IPS-15b (cell line): ENCODE data around the gene CDH15.
"Not testable (repeated sequence)": the region's sequence is repeated elsewhere in the genome, so short reads cannot be mapped to it uniquely, and the experiment has no call there.

ENCODE experiments used
- H3K27me3 ChIP-seq: one replicate; pipeline ENCODE4 v1.6.1; 2013; ENCODE audit warnings: low read length; ENCODE audit not compliant: control insufficient read depth, insufficient read depth
- H3K36me3 ChIP-seq: one replicate; pipeline ENCODE4 v1.6.1; 2013; ENCODE audit warnings: low read length; ENCODE audit not compliant: control insufficient read depth, insufficient read depth
- H3K4me1 ChIP-seq: one replicate; pipeline ENCODE4 v1.6.1; 2013; ENCODE audit warnings: mild to moderate bottlenecking, low read length; ENCODE audit not compliant: control insufficient read depth, insufficient read depth
- H3K4me3 ChIP-seq: one replicate; pipeline ENCODE4 v1.5.1; 2013; ENCODE audit warnings: low read depth, low read length
- H3K9ac ChIP-seq: one replicate; pipeline ENCODE4 v1.6.1; 2013; ENCODE audit warnings: low read depth, mild to moderate bottlenecking, low read length
- H3K9me3 ChIP-seq: one replicate; pipeline ENCODE4 v1.6.1; 2013; ENCODE audit warnings: mild to moderate bottlenecking, low read length; ENCODE audit not compliant: control insufficient read depth, insufficient read depth

CDH15 gene

DNA sequence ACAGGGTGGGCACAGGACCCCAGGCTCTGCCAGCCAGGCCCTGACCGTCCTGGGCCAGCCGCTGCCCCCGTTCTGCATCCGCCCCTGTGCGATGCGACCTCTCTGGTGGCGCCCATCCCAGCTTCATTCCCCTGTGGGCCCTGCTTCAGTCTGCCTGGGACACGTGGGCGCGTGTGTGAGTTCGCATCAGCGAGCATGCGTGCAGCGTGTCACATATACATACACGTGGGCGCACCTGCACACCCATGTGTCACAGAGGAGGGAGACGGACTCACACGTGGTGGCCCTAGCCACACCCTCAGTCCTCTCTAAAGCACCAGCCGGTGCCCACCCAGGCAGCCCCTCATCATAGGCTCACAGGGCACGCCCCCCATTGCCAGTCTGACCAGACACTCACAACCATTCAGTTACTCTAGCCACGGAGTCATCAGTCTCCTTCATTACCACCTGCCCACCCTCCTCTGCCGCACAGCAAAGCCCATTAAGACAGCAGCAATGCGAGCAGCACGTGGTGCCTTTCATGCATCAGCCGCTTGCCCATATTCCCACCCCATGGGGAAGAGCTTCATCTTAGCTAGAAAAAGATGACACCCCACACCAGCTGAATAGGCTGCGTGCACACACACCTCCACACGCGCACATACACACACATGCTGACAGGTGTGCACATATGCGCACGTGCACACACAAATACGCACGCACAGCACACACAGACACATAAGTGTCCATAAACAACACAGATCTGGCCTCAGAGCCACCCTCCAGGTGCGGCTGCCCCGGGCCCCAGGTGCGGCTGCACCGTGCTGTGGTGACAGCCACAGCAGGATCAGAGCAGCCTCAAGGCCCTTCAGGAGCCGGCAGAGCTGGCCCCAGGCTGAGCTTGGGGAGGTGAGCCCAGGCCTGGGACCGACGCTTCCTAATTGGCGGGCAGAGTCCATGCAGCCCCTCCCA is 9.5 kb upstream of the CDH15 start:
- Histone ChIP-seq H3K9me3 (peaks cover 3% of the 10 kb centered on the region), H3K9ac (no peak overlapping the region), H3K27me3 (no peaks in the 10 kb centered on the region), H3K4me3 (no peak overlapping the region), H3K4me1 (no peaks in the 10 kb centered on the region), H3K36me3 (no peaks in the 10 kb centered on the region)

DNA sequence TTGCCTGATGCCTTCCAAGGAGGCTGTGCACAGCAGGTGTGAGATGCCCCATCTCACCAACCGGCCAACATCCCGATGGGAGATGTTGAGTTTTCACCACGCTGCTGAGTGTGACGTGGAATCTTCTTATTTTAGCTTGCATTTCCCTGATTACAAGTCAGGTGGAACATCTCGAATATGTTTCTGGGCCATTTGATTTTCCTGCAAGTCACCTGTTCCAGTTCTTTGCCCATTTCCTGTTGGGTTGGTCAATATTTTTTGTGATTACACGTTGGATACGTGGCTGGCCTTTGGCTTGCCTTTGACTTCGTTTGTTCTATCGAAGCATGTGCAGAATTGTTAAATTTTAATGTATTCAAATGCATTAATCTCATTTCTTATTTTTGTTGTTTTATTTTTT is 8.3 kb upstream of the CDH15 start:
- no peaks in the 10 kb centered on the region for H3K9me3 ChIP-seq
- no peak overlapping the region for H3K9ac ChIP-seq
- no peak overlapping the region for H3K4me3 ChIP-seq
- H3K27me3 ChIP-seq, result no peaks in the 10 kb centered on the region
- H3K4me1 ChIP-seq, result no peaks in the 10 kb centered on the region
- H3K36me3 ChIP-seq, result no peaks in the 10 kb centered on the region

DNA sequence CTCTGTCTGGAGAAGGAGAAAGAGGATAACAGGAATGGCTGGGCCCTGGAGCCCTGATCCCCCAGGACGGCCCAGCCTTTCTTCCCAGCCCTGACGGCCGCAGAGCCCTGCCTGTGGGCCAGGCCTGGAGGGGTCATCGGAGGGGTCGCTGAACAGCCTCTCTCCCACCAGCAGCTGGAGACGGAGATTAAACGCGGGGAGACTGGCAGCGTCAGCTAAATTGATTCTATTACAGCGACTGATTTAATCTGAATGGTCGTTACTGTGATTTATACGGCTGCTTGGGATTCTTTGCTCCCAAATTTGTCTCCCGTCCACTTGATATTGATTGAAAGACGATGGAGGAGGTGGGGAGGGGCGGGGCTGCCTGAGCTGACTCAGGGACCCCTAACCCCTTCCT is 7.1 kb upstream of the CDH15 start:
- no peaks in the 10 kb centered on the region for H3K4me1 ChIP-seq
- no peaks in the 10 kb centered on the region for H3K36me3 ChIP-seq
- H3K9me3 ChIP-seq, result no peaks in the 10 kb centered on the region
- no peak overlapping the region for H3K4me3 ChIP-seq
- H3K27me3 ChIP-seq, result no peaks in the 10 kb centered on the region
- no peak overlapping the region for H3K9ac ChIP-seq

DNA sequence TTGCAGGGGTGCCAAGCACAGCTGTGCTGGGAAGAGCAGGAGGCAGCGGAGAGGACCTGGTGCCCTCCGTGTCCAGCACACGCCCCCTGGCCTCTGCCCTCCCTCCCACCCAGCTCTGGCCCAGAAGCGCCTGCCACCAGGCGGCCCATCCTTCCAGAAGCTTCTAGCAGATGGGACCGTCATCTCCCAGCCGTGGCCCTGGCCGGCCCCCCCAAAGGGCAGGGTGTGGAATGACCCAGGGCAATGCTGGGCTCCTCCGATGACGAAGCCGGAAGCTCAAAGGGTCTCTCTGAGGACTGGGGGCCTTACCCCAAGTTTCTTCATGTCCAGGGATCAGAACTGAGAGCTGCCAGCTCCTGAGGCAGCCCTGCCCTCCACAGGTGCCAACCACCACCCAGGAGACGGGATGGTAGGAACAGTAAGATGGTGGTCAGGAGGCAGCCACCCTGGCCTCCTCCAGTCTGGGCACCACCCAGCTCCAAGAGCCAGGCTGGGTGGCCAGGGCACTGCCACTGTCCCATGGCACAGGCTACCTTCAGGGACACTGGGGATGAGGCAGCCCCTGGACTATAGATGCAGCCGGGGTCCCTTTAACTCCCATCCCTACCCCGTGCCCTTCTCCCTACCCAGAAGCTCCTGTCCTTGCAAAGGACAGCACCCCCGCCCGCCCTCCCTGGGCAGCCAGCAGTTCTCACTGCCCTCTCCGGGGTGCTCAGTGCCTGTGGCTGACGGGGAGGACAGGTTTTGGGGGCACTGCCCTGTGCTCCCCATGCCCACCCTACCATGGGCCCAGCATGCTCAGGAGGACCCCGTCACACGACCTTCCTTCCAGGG is 6.5 kb upstream of the CDH15 start:
- Histone ChIP-seq H3K4me1 (no peaks in the 10 kb centered on the region), H3K9ac (no peak overlapping the region)

DNA sequence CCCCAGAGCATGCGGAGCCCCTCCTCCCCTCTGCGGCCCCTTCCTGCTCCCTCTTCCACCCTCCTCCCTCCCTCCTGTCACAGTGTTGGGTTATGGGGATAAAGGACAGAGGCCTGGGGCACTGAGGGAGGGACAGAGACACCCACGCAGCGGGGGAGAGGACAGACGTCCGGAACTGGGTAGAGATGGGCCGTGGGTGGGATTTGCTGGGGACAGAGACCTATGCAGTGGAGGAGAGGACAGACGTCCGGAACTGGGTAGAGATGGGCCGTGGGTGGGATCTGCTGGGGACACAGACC is 5.9 kb upstream of the CDH15 start:
- H3K36me3 ChIP-seq, H3K4me1 ChIP-seq, H3K27me3 ChIP-seq, H3K4me3 ChIP-seq, H3K9ac ChIP-seq, H3K9me3 ChIP-seq: not testable (repeated sequence)

More for the DNA sequence above, 6.5 kb upstream of the CDH15 start:
- Histone ChIP-seq H3K36me3 (no peaks in the 10 kb centered on the region), H3K4me3 (no peak overlapping the region), H3K27me3 (peaks cover 1% of the 10 kb centered on the region), H3K9me3 (no peaks in the 10 kb centered on the region)

DNA sequence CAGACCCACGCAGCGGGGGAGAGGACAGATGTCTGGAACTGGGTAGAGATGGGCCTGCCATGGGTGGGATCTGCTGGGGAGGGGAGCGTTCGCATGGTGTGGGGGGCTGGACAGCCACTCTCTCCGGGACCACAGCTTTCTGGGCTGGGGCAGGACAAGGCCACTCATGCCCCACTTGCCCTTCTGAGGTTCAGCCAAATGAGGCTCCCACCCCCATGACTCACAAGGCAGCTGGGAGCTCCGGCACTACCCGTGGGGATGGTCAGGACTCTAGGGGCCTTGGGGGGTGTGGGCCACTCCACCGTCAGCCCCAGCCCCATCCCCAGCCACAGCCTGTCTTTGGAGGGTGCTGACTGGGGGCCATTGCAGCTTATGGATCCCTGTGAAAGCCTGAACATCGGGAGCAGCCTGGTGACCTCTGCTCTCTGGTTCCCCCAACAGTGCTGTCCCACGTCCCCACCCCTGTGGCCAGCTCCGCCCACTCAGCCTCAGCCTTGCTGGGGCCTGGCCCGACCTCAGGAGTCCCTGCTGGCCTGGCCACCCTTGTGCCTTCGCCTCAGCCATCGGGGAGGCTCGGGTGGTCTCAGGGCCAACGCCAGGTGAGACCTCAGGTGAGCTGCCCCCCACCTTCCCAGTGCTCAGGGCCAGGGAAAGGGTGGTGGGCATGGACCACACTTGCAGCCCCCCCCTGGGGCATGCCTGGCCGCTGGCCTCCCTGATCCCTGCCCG is 4.7 kb upstream of the CDH15 start:
- H3K4me3 ChIP-seq, result no peak overlapping the region
- peak overlapping the region; percentile 47 for H3K9ac ChIP-seq
- H3K9me3 ChIP-seq, result no peaks in the 10 kb centered on the region
- peaks cover 3% of the 10 kb centered on the region for H3K4me1 ChIP-seq
- peaks cover 4% of the 10 kb centered on the region for H3K27me3 ChIP-seq
- no peaks in the 10 kb centered on the region for H3K36me3 ChIP-seq

DNA sequence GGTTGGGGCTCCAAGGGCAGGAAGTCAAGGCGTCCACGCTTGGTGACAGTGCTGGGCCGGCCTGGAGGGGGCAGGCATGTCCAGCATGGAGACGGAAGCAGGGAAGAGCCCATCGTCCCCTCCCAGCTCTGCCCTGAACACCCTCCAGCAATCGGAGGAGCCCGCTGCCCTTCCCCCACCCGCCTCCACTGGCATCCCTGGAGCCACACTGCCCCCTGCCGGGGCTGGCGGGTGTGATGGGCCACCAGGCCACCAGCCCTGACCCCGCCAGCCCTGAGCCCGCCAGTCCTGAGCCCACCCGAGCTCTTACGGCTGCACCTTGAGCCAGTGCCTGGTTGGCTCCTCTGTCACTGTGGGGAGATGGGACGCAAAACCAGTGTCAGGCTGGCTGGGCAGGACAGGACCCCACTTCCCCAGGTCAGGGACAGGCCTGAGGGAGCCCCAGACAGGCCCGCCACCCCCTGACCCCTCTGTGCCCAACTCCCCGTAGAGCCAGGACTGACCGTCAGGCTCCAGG is 4.1 kb upstream of the CDH15 start:
- H3K36me3 ChIP-seq, result no peaks in the 10 kb centered on the region
- no peak overlapping the region for H3K4me3 ChIP-seq
- no peaks in the 10 kb centered on the region for H3K9me3 ChIP-seq
- H3K27me3 ChIP-seq, result peaks cover 4% of the 10 kb centered on the region
- H3K4me1 ChIP-seq, result peaks cover 3% of the 10 kb centered on the region
- H3K9ac ChIP-seq, result peak overlapping the region; percentile 47

DNA sequence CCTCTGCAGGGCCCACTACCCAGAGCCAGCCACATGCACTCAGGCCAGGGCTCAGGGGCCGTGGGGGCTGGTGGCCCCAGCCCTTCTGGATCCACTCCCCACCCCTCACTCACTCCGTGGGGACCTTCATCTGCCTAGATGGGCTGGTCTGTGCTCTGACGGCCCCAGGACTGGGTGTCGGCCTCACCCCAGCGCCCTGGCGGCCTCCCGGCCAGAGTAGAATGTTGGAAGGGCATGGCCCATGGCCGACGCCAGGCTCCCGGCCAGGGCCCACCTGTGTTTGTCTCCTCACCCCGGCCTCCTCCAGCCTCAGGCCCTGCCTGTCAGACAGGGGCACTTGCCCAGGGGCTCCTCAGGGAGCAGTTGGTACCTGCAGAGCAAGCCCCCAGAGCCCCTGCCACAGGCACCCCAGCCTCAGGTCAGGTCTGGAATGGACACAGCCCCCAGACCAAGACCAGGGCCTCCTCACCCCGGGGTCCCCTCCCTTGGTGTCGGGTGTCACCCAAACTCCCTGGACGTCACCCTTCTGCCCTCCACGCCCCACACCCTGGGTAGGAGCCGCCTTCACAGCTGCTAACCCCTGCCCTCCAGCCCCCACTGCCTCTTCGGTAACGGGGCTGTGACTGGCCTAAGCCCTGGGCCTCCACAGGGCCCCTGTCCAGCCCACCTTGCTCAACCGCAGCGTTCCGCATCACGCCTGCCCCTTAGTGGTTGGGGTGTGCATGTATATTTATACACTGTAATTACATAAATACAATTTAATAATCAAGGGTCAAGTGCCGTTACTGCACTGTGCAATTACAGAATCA is 3.0 kb upstream of the CDH15 start:
- no peaks in the 10 kb centered on the region for H3K36me3 ChIP-seq
- peaks cover 4% of the 10 kb centered on the region for H3K27me3 ChIP-seq
- peaks cover 3% of the 10 kb centered on the region for H3K4me1 ChIP-seq
- no peak overlapping the region for H3K4me3 ChIP-seq
- H3K9me3 ChIP-seq, result no peaks in the 10 kb centered on the region
- no peak overlapping the region for H3K9ac ChIP-seq

DNA sequence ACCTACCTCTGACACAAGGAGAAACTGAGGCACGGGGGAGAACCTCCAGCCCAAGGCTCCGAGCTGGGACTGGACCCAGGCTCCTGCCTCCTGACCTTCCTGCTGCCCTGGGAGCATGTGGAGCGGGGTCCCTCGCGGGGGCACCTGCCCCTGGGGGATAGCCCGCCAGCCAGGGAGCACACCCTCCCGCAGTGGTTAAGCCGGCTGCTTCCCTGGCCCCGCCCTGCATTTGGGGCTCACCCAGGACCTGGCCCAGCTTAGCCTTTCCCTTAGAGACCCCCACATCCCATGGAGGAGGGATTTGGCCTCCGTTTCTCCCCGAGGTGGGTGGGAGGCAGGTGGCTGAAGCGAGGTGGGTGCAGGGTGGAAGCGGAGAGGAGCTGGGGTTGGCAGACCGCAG is 1.8 kb upstream of the CDH15 start:
- peaks cover 4% of the 10 kb centered on the region for H3K27me3 ChIP-seq
- no peaks in the 10 kb centered on the region for H3K9me3 ChIP-seq
- H3K36me3 ChIP-seq, result no peaks in the 10 kb centered on the region
- H3K9ac ChIP-seq, result no peak overlapping the region
- H3K4me1 ChIP-seq, result peaks cover 3% of the 10 kb centered on the region
- H3K4me3 ChIP-seq, result no peak overlapping the region

DNA sequence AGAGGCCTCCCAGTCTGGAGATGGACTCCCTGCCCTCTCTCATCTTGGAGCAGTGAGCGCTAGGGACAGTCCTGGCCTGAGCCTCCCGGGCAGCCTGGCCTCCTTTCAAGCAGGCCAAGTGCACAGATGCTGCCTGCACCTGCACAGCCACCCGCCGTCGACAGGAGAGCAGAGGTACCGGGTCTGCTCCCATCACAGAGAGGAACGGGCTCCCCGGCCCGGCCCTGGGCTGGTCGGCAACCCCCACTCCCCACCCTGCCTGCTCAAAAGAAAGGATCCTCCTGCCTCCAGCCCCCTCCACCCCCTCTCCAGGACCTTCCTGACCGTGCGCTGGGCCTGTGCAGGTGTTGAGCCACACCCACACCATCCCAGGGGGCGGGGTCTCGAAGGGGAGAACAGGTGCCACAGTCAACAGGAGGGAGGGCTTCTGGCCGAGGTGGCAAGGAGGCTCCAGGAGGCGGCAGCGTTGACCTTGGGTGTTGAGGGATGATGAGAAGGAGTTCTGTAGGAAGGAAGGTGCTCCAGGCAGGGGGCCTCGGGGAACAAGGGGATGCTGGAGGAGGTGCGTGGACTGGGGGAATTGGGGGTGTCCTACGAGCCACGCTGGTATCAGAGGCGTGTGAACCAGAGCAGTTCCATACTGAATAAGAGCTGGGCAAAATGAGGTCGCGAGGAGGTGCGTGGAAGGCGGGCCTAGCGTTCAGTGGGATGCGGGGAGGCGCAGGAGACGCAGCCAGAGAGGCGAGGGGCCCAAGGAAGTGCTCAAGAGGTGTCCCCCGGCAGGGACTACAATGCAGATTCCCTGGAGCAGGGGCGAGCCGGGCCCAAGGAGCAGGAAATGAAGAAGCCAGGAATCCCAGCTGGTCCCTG is 967 bp upstream of the CDH15 start:
- H3K4me3 ChIP-seq, result peak overlapping the region; percentile 67
- H3K9ac ChIP-seq, result no peak overlapping the region
- H3K4me1 ChIP-seq, result peaks cover 3% of the 10 kb centered on the region
- peaks cover 4% of the 10 kb centered on the region for H3K27me3 ChIP-seq
- H3K36me3 ChIP-seq, result no peaks in the 10 kb centered on the region
- H3K9me3 ChIP-seq, result no peaks in the 10 kb centered on the region
